ENCODE results near the gene OSBPL5.

Gene OSBPL5

DNA sequence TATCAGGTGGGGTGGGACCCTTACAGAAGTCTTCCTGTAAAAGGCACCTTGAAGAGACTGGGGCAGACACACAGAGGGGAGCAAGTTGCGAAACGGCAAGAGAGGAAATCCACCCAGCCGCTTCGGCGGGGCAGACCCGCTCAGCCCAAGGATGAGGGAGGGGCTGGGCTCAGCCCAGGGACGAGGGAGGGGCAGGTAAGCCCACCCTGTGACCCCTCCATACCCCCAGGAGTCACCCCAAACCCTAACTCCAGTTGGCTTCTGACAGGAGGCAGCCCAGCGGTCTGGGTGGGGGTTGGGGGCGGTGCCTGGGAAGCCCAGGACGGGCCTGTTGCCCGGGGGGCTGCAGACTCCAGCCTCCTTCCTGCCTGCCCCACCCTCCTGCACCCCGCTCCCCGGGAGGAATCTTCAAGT, 965 bp downstream of the OSBPL5 start:
- FAIRE-seq (no peak), DNase-seq (ENCODE audit: low spot score) (no peak)

DNA sequence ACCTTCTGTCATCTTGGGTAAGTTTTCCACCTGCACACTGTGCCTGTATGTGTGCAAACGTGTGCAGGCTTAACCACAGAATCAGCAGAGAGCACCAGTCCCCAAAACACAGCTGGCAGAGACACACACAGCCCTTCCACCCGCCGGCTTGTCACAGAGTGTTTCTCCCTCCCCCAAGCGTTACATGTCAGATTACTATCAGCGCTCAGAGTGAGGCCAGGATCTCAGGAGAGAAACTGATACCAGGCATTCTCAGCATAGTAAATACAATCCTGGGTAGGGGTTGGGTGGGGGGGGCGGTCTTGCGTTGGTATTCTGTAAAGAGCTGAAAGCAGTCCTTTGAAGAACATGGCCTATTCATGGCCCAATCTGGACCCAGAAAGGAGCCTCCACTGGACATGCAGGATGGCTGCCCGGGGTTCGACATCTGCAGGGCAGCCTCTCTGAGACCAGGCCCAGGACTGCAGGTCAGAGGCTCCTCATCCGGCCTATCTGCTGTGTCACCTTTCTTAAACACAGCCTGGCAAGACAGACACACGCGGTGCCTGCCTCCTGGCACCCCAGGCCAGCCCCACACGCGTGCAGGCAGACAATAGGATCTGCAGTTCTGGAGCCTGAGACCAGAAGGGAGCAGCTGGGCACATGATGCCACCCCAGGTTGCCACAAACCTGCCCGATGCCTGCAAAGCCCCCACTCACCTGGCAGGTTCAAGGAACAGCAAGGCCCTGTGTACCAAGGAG, 1.7 kb downstream of the OSBPL5 start:
- DNase-seq (ENCODE audit: low spot score): no peak
- FAIRE-seq: no peak

DNA sequence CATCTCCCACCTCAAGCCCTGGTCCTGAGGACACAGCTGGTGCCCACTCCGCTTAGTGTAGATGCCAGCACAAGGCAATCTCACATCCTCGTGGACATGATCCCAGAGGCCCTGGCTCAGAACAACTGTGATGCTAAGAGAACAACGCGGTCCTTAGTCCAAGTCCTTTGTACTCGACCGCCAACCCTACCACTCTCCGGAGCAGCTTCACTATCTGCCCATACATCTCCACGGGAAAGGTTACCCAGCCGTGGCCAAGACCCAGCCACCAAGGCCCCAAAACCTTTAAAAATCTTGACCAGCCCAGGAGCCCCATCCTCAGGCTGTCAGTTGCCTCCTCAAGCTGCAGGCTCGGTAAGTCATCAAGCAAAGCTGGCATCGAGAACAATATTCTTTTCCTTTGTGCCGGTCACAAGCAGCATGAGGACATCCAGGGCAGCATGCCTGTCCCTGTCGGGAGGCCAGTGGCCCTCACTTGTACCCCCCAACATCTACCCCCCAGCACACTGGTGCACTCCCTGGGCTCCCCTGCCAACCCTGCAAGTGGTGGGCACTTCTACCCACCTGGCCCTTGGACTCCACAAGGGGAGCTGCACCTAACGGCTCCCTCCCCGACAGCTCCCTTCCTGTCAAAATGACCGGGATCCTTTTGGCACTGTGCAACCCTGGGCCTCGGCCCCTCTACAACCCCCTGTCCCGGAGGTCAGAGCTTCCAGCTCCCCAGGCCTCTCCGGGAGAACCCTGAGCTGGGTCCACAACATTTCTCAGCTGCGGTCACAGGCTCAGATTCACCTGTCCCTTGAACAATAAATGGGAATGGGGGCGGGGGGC, 2.5 kb downstream of the OSBPL5 start:
- FAIRE-seq: no peak
- no peak for DNase-seq (ENCODE audit: low spot score)

DNA sequence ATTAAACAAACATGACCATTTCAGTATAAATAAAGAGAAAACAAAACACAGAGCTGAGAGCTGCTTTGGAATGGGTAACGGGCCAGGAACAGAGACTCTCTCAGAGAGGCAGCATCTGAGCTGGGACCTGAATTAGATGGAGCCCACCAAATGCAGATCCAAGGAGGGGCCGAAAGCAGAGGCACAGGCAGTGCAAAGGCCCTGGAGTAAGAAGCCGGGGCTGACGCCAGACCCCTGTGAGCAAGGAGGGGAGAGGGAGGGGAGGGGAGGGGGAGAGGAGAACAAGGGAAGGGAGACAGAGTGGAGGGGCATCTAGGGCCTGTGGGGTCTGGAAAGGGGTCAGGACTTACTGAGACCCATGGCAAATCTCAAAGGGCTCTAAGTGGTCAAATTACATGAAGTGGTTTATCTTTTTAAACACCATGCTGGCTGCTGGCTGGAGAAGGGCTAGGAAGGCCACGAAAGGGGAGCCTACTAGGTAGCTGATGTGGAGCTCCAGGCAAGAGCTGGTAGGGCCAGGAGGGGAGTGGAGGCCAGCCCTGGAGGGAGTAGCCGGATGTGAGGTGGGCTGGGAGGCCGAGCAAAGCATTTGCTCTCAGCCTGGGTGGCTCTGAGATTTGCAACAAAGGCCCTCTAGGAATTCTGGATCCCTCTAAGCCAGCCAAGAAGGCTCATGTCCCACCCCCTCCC, 3.2 kb downstream of the OSBPL5 start:
- FAIRE-seq (no peak), DNase-seq (ENCODE audit: low spot score) (no peak)

DNA sequence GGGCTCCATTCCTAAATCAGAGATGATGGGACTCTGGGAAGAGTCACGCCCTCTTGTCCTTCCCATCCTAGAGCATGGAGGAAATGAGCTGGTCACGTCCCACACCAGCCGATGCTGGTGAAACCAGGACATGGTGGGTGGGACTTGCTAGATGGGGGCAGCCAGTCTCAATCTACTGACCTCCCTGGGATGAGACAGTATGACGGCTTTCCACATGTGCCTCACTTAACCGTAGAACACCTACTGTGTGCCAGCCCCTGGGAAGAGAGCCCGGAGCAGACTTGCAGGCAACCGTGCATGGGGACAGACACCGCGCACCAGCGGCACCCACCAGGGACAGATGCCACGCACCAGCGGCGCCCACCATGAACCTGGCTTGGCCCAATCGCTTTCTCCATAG, 3.8 kb downstream of the OSBPL5 start:
- FAIRE-seq: peak; percentile 55
- no peak for DNase-seq (ENCODE audit: low spot score)

DNA sequence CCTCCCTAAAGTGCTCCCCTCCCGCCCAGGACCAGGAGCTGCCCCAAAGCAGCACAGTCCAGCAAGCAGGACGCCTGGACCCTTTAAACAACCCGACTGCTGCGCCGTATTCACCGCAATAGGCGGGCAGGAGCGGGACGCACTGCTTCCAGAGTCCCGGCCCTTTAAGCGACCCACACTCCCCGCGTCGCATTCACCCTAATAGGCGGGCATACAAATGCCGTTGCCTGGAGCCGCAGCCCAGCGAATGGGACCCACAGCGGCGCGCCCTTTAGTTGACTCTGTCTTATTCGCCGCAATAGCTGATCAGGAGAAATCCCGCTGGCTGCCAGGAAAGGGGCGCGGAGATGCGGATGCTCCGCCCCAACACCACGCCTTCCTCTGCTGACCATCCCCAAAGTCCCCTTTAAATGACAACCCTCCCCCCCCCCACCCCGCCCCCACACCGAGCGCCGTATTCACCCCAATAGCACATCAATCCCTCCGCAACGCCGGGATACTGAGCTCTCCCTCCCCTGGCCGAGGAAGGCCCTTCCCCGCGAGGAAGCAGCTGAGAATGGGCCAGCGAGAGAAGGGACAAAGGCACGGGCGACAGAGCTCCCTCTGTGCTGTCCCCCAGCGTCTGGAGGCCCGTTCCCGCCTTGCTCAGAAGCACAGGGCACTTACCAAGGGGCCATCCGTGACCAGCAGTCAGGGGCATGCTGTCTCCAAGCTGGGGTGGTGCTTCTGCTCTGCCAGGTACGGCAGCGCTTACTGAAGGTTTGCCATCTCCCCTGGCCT, 4.7 kb downstream of the OSBPL5 start:
- peak; percentile 90 for DNase-seq (ENCODE audit: low spot score)
- FAIRE-seq: peak; percentile 5

DNA sequence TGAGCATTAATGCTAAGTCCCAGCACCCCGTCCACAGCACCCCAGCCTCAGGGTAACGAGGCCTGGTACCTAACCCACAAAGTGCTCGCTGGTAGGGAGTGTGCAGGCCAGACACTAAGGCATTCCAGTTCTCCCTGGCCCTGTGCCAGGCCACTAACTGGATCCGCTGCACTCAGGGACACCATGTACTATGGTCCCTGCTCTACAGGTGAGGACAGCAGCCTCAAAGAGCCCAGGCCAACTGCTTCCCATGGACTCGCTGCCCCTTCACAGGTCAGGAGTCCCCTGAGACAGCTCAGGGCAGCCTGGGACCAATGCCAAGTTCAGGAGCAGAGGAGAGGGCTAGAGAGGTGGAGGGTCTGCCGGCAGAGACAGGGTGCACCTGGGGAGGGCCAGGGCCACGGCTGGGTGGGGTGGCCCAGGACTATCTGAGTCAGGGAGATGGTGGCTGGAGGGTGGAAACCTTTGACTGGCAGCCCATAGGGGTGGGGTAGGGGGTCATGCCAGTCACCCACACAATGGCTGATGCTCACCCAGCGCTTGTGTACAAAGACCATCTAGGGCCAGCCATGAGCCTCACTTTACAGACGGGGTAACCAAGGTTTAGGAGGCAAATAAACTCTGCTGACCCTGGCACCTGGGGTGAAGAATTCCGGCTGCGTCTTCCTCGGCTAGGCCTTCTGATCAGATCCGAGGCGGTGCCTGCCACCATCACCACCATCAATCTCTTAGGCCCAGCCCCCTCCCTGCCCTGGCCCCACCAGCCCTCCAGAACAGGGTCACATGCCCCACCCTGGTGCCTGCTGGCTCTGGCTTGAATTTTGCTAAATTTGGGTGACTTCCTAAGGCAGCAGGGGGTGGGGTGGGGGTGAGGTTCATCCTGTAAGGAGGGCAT, 5.6 kb downstream of the OSBPL5 start:
- FAIRE-seq (peak; percentile 30), DNase-seq (ENCODE audit: low spot score) (no peak)

DNA sequence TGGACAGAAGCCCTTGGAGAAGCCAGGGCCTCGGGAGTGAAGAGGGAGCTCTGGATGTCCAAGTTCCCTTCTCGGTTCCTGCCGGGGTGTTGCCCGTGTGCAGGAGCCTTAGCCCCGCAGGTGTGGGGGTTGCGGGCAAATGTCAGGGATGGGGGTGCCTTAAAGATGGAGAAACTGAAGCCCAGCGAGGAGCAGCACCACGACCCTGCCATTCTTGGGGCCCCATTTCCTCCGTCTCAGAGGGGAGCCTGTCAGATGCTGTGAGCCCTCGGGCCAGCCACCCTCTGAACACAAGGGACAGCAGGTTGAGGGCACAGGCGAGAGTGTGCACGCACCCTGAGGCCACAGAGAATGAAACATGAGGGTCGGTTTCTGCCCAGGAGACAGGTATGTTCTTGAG, 6.3 kb downstream of the OSBPL5 start:
- FAIRE-seq: no peak
- DNase-seq (ENCODE audit: low spot score): no peak

DNA sequence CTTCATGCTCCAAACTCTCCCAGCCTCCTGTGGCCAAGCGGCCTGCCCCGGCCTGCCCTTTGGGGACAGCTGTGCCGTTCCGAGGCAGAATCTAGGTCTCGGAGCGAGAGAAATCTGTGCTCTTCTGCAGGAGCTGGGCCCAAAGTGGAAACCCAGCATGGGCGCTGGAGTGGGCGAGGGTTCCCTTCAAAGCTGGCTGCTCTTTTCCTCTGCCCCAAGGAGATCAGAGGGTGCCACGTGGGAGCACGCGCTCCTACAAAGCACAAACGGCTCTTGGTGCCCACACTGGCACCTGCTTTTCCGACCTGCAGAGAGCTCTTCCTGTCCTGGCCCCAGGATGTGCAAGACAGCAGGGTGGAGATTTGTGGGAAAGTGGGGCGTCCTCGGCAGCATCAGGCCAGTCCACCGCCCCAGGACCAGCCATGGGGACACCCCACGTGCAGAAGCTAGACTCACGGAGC, 6.9 kb downstream of the OSBPL5 start:
- FAIRE-seq: no peak

DNA sequence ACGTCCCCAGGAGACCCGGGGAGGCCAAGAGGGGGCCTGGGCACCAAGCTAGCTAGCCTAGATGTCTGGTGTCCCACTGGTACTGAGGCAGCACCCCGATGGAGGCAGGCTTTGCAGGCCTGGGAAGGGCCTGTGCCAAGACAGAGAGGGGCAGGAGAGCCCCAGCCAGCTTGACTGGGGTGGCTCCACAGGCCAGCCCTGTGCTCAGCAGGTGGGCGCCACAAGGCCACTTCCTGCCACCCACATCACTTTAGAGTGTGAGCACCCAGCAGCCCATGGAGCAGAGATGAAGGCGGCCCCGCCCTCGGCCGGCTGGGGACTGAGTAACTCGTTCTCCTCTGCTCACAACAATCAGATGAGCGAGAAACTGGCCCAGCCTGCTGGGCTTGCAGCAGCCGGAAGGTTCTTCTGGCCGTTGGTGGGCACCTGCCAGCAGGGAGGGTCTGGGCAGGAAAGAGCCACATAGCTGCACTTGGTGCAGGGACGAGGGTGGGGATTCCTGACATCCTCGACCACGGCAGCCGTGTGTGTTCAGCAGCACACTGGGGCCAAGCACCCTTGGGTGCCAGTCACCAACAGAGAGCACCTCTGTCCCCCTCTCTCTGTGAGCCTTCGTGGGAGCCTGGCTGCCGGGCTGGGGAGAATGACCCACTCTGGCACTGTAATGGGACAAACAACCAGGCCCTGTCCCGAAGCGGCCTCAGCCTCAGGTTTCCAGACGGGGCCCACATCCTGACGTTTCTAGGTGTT, 7.6 kb downstream of the OSBPL5 start:
- DNase-seq (ENCODE audit: low spot score) (no peak), FAIRE-seq (peak; percentile 17)

More for the DNA sequence above, 6.9 kb downstream of the OSBPL5 start:
- no peak for DNase-seq (ENCODE audit: low spot score)

DNA sequence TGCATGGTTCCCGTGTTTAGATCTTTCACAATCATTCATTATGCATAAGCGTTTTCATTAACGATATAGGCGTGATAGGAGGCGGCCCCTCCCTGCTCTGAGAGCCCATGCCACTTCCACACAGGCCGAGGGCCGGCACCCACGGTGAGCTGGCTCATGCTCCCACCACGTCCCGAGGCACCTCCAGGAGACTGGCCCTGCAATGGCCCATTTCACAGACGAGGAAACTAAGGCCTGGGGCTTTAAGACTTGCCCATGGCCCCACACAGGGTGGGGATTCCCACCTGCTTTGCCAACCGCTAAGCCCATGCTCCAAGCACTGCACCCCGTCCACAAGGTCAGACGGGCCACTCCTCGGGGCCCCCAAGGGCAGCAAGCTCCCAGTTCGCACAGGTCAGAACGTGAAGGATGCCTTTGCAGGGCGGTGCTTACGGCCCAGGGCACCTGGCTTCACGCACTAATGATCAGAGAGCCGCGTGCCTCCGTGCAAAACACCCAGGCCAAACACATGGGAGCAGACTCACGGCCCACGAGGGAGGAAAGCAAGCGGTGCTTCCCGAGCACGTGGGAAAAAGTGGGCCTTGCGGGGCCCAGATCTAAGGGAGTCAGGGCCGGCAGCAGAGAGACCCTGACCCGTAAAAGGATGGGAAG, 8.3 kb downstream of the OSBPL5 start:
- DNase-seq (ENCODE audit: low spot score) (no peak), FAIRE-seq (no peak)

DNA sequence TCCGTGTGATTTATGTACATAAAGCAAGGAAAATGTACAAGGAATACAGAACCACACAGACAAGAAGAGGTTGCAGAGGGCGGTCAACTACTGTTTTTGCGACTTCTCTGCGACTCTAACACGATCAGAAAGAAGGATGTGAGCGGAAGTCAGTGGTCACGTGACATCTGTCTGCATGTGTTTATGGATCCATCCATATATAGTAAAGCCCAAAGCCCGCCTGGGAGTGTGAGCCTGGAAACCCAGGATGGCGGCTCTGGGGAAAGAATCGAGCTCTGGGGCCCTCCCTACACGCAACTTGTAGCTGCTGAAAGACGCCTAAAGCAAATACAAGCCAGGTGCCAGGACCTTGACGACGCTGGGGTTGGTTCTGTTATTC, 8.8 kb downstream of the OSBPL5 start:
- FAIRE-seq (no peak), DNase-seq (ENCODE audit: low spot score) (no peak)

DNA sequence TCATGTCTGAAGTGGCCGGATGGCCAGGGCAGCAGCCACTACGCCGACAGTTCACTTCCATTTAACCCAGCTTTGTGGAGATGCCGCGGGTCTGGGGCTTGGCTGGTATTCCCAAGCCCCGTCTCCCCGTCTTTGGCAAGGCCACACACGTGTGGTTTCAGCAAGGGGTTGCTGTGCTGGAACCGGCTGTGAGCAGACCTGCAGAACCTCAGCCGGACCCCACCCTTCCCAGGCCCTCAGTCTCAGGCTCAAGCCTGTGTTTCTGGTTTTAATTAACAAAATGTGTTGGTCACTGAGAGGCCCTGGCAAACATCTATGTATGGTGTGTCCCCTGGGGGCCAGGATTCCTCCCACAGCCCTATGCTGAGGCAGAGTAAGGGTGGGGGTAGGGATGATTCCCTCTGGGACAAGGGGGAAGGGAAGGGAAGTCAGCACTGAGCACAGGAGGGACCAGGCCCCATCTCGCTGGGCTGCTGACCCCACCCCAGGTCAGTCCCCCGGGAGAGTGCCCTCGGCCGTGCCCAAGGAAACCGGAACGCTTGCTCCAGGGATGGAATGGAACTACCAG, 9.3 kb downstream of the OSBPL5 start:
- DNase-seq (ENCODE audit: low spot score) (no peak), FAIRE-seq (no peak)

DNA sequence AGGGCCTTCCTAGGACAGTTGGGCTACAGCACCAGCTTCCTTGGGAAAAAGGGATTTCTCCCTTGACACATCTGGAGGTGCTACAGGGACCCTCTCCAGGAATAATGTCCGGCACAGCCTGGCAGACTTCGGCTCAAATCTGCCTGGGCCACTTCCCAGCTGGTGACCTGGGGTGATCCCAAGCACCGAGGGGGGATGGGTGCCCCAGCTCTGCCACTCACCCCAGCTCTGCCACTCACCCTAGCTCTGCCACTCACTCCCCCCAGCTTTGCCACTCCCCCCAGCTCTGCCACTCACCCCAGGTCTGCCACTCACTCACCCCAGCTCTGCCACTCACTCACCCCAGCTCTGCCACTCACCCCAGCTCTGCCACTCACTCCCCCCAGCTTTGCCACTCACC, 9.9 kb downstream of the OSBPL5 start:
- FAIRE-seq (no peak), DNase-seq (ENCODE audit: low spot score) (no peak)

DNA sequence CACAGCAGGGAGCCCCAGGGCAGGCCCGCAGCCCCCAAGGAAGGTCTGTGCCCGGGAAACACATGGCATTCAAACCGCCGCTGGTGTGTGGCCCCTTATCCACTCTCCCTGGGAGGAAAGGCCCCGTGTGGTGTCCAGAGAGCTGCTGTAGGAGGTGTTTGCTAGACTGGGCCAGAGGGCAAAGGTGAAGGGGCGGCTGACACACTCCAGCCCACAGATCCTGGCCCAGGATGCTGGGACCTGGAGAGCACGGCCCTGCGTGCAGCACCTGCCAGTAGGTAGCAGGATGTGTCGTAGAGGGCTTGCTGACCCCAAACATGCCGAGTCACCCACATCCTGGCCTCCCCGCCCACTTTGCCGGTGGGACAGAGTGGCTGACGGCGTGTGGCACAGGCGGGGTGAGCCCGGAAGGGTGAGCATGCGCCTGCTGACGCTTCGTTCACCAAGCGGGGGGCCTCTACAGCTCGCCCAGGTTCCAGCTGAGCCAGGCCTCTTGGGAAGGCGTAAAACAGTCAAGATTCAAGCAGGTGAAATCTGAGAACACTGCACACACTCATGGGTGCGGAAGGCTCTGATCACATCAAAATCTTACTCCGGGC, 11.0 kb downstream of the OSBPL5 start:
- DNase-seq (ENCODE audit: low spot score) (no peak), FAIRE-seq (no peak)

DNA sequence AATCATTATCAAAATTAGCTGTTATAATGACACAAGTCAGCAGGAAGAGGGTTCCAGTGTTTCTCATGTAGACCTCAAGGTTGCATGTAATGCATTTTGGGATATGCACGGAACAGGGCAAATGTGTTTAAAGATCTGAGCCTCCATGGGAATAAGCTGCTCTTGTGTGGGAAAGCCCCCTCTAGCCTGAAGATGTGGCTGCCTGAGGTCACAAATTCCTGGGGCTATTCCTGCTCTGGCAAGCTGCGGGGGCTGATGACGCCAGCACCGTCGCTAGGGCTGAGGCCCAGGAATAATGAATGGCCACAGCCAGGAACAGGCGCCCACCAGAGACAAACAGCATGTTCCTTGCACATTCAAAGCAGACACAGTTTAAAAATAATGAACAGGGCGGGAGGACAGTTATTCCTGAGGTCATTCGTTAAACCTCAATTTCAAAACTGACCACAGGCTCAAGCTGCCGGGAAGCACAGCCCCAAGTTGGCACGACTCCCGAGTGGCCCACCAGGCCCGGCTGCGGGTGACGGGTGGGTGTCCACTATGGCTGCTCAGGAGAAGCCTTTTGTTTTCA, 11.7 kb downstream of the OSBPL5 start:
- no peak for DNase-seq (ENCODE audit: low spot score)
- FAIRE-seq: no peak

DNA sequence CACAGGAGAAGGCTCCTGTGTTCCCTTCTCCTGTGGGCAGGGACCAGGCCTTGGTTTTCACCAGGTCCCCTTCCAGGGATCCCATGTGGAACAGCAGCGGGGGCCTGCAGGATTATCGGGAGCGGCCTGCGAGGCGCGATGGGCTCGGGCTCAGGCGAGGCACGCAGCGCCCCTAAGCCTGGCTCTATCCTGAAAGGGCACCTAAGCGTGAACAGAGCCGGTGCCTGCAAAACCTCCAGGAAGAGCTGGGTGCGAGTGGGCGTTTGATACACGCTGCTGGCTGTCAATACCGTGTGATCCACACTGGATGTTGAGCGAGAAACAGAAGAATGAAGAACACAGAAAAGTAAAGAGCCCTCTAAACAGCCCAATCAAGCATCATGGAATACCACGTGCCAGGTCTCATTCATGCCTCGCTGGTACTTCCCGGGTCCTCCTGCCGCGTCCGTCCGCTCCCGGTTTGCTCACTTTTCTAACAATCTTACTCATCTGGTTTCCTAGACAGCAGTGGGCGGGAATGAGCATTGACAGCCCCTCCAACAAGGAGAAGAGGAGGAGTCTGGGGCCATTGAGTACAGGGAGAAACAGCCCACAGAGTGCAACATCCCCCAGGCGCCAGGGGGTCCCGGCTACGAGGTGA, 12.5 kb downstream of the OSBPL5 start:
- FAIRE-seq (no peak), DNase-seq (ENCODE audit: low spot score) (no peak)

DNA sequence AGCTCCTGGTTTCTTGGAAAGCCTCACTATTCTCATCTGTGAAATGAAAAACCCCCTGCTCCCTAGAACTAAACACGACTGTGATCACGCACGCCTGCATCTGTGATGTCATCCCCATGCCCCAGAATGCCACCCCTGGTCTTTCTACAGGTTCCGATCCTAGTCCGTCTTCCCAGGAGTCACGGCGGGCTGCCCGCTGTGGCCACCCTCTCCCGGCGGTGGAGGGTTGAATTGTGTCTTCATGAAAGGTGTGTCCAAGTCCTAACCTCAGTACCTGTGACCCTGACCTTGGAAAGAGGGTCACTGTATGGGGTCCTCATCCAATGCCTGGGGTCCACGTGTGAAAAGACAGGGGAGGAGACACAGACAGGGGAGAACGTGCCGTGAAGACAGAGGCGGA, 14.4 kb downstream of the OSBPL5 start:
- DNase-seq (ENCODE audit: low spot score): no peak
- no peak for FAIRE-seq
